Measurements from ENCODE around the gene GPR34.

Gene GPR34

GRCh38 chrX:41693024-41693423 is 4.3 kb downstream of the GPR34 start:
- TF ChIP-seq CTCF (conservative IDR thresholded peaks at IDR 0.05; ENCODE audit: low read depth, low read length): no peak
- no peak for DNase-seq (ENCODE audit: low read depth)
- no peak overlapping the region for H3K4me3 ChIP-seq (ENCODE audit: low read length)

- no peak overlapping the region for H3K4me3 ChIP-seq (ENCODE audit: low read length)
- no peak for TF ChIP-seq CTCF (conservative IDR thresholded peaks at IDR 0.05; ENCODE audit: low read depth, low read length)
- DNase-seq (ENCODE audit: low read depth): no peak
Measured at GRCh38 chrX:41695426-41695825, 6.7 kb downstream of the GPR34 start.

GRCh38 chrX:41703574-41704029 is 14.8 kb downstream of the GPR34 start:
- H3K4me3 ChIP-seq (ENCODE audit: low read length): no peak overlapping the region
- no peak for TF ChIP-seq CTCF (conservative IDR thresholded peaks at IDR 0.05; ENCODE audit: low read depth, low read length)
- no peak for DNase-seq (ENCODE audit: low read depth)

- no peak for TF ChIP-seq CTCF (conservative IDR thresholded peaks at IDR 0.05; ENCODE audit: low read depth, low read length)
- no peak for DNase-seq (ENCODE audit: low read depth)
- H3K4me3 ChIP-seq (ENCODE audit: low read length): no peak overlapping the region
Measured at GRCh38 chrX:41705042-41705441, 16.3 kb downstream of the GPR34 start.

- TF ChIP-seq CTCF (conservative IDR thresholded peaks at IDR 0.05; ENCODE audit: low read depth, low read length): no peak
- no peak for DNase-seq (ENCODE audit: low read depth)
- H3K4me3 ChIP-seq (ENCODE audit: low read length): no peak overlapping the region
Measured at GRCh38 chrX:41705680-41706374, 17.1 kb downstream of the GPR34 start.

- H3K4me3 ChIP-seq (ENCODE audit: low read length): no peak overlapping the region
- DNase-seq (ENCODE audit: low read depth): no peak
- no peak for TF ChIP-seq CTCF (conservative IDR thresholded peaks at IDR 0.05; ENCODE audit: low read depth, low read length)
Measured at GRCh38 chrX:41707218-41707617, 18.4 kb downstream of the GPR34 start.

- no peak for TF ChIP-seq CTCF (conservative IDR thresholded peaks at IDR 0.05; ENCODE audit: low read depth, low read length)
- DNase-seq (ENCODE audit: low read depth): no peak
- no peak overlapping the region for H3K4me3 ChIP-seq (ENCODE audit: low read length)
Measured at GRCh38 chrX:41708486-41708885, 19.7 kb downstream of the GPR34 start.

Data from retinal pigment epithelial cell (primary cell).